OCI-M1 (cell line): Measurements from ENCODE around the gene SYT4.
A peak's percentile ranks its signal among the peaks of the same experiment; 100 is the strongest.
"Not testable (repeated sequence)": the region's sequence is repeated elsewhere in the genome, so short reads cannot be mapped to it uniquely, and the experiment has no call there.

Experiments used
- DNase-seq: peaks from one replicate; lab custom pipeline; 2025; lab: John Stamatoyannopoulos, UW

SYT4 gene, protein sequence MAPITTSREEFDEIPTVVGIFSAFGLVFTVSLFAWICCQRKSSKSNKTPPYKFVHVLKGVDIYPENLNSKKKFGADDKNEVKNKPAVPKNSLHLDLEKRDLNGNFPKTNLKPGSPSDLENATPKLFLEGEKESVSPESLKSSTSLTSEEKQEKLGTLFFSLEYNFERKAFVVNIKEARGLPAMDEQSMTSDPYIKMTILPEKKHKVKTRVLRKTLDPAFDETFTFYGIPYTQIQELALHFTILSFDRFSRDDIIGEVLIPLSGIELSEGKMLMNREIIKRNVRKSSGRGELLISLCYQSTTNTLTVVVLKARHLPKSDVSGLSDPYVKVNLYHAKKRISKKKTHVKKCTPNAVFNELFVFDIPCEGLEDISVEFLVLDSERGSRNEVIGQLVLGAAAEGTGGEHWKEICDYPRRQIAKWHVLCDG

DNA sequence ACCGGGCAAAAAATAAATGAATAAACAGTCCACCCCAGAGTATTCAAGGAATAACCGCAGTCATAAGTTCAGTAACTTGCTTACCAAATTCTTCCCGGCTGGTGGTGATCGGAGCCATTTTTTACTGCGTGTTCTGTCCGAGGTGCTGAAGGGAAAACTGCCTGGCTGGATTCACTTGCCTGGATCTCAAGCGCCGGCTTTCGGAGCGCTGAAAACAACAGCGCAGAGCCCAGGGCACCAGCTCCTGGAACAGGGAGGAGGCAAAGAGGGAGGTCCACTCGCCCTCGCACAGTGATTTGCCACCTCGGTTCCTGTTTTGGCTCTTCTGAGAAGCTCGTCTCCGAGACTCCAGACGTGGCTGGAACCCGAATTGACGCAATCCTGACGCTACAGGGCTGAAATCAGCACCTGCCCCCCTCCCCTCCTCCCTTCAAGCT, at the start of gene SYT4:
TSS of gene SYT4 (minus strand) at position 327 of the 437 bp plus-strand sequence. CDS start at position 118, 209 bp downstream.
- DNase-seq = peak; percentile 67

DNA sequence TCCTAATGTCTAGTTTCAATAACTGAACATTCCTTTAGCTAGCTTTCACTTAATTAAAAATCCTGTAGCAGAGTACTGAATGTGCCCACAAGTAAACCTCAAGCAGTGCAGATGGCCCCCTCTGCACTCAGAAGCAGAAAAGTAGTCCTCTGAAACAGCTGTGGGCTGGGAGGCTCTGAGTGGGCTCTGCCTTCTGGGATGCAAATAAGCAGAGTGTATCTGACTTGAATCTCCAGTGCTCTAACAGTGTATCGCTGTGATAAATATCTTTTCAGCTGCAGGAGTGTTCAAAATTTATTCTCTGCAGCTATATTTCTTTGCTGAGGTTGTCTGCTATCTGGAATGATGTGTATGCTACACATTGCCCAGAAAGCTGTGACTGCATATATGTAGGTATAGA, 44.8 kb upstream of the SYT4 start:
- no peak for DNase-seq

DNA sequence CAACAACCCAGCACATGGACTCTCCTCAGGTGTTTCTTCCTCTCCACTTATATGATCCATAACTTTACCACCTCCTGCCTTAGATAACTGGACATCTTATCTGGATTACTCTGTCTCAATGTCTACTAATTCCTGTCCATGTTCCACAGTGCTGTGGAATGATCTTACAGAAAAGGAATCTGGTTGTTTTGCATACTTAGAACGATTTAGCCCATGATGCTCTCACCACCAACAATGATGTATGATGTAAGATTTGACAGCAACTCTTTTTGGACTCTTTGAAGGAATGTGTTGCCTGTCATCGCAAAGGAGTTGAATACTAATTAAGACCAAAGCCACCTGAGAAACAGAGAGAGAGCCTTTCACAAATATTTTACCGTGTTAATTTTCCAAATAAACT, 37.7 kb upstream of the SYT4 start:
- DNase-seq = no peak

DNA sequence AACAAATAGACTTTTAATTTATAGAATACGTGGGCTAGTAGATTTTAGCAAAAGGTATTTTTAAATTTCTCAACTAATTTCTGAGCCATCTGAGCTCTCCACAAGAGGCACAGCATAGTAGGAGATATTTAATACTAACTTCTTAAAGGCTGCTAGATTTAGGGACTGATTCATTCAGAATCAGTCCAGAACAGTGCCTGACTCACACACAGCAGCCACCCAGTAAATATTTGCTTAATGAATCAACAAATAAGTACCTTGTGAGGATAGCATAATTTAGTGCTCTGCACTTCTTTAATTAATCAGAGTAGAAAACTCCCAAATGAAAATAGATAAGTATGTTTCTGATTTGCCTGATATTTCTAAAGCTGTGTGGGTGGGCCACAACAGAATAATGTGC, 35.6 kb upstream of the SYT4 start:
- no peak for DNase-seq

GRCh38 chr18:43310239-43310638, 32.9 kb upstream of the SYT4 start:
- DNase-seq = no peak

DNA sequence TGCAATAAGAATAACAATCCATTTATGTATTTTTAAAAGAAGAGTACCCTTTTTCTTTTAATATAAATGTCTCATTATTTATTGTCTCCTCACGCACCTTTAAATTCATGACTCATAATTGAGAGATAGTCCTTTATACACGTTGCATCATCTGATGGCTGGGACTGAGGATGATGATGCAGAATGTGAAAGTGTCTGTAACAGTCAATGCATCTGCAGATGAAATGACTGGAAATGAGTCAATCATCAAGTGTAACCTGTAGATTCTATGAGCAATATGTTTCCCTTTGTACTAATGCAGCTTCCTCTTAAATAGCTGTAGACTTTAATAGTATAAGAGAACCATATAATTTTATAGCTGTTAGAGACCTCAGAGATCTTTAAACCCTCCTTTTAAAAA, 26.1 kb upstream of the SYT4 start:
- DNase-seq = peak; percentile 57

DNA sequence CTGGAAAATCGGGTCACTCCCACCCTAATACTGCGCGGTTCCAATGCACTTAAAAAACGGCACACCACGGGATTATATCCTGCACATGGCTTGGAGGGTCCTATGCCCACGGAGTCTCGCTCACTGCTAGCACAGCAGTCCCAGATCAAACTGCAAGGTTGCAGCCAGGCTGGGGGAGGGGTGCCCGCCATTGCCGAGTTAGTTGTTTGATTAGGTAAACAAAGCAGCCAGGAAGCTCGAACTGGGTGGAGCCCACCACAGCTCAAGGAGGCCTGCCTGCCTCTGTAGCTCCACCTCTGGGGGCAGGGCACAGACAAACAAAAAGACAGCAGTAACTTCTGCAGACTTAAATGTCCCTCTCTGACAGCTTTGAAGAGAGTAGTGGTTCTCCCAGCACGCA, 8.9 kb upstream of the SYT4 start:
- not testable (repeated sequence) for DNase-seq

DNA sequence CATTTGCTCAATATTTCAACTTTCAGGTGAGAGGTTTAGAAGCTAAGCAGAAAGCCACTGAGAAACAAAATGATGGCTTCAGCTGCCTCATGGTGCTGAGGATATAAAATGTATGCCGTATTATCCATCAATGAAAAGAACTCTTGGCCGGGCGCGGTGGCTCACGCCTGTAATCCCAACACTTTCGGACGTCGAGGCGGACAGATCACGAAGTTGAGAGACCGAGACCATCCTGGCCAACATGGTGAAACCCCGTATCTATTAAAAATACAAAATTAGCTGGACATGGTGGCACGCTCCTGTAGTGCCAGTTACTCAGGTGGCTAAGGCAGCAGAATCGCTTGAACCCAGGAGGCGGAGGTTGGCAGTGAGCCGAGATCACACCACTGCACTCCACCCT, 6.0 kb upstream of the SYT4 start:
- no peak for DNase-seq

GRCh38 chr18:43279015-43279744, 1.9 kb upstream of the SYT4 start:
- DNase-seq = peak; percentile 78

GRCh38 chr18:43278355-43278754, 1.1 kb upstream of the SYT4 start:
- DNase-seq = no peak

GRCh38 chr18:43276491-43276890, 799 bp downstream of the SYT4 start:
- DNase-seq = no peak

GRCh38 chr18:43275546-43275945, 1.7 kb downstream of the SYT4 start:
- no peak for DNase-seq

DNA sequence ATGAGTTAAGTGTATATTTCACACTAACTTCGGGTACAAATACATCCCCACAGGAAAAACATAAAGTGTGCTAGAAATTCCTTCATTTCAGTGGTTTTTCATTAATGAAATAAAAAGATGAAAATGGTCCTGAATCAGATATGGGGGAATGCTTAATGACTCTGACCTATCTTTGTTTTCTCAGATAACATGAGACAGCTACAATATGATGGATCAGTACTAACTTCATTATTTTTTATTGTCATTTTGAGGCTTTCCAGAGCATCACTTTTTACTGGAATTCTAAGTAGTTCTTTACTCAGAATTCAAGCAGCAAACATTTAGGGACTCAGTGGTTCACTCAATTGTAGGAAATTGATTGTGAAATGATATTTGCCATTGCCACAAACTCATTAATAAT, 2.8 kb downstream of the SYT4 start:
- no peak for DNase-seq

GRCh38 chr18:43271593-43272432, 5.5 kb downstream of the SYT4 start:
- DNase-seq = peak; percentile 77

DNA sequence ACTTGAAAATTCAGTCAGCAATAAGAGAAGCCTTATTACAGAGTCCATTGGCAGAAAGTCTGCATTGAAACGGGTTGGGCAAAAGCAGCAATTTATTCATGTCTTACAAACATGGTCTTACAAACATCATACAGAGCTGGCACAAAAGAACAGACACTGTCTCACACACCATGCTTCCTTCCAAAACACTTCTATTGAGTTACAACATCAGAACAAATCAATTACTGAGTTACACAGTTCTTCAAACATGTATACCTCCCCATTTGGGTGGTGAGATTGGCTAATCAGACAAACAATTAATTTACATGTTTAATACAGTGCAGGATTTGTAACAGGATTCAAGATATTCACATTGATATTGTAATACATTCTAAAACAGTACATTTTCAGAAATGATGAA, 9.5 kb downstream of the SYT4 start:
- no peak for DNase-seq

- DNase-seq = no peak
Observed at GRCh38 chr18:43265465-43265864, 11.8 kb downstream of the SYT4 start.

GRCh38 chr18:43248610-43249249, 28.6 kb downstream of the SYT4 start:
- DNase-seq = no peak

GRCh38 chr18:43247944-43248343, 29.3 kb downstream of the SYT4 start:
- no peak for DNase-seq

DNA sequence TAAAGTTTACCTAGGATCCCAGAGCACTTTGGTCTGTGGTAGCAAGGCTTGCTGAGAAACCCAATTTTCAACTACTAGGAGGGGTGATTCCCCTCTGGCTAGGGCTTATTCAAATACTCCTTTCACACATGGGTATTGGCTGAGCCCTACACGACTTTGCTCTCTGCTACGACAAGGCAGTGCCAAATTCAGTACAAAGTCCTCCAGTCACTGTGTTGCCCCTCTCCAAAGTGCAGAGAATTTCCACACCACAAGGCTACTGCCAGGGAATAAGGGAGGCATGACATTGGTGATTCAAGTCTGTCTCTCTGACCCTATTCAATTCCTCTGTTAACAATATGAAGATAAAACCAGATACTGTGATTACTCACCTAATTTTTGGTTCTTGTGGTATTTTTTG, 38.9 kb downstream of the SYT4 start:
- no peak for DNase-seq

DNA sequence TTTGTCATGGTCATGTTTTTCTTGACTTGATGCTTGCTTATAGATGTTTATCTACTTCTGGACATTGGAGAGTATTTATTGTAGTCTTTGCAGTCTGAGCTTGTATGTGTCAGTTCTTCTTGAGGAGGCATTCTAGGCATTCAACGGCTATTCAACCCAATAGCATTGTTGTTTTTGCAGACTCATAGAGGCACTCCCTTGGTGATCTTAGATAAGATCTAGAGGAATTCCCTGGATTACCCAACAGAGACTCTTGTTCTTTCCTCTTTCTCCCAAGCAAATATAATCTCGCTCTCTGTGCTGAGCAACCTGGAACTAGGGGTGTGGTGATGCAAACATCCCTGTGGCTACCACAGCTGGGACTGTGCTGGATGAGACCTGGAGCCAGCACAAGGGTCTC, 40.4 kb downstream of the SYT4 start:
- no peak for DNase-seq

DNA sequence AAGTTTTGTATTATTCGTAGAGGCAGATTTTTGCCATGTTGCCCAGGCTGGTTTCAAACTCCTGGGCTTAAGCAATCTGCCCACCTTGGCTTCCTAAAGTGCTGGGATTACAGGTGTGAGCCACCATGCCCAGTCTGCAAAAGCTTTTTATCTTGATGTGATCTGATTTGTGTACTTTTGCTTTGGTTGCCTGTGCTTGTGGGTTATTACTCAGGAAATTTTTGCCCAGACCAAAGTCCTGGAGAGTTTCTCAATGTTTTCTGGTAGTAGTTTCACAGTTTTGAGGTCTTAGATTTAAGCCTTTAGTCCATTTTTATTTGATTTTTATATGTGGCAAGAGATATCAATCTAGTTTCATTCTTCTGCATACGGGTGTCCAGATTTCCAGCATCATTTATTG, 42.4 kb downstream of the SYT4 start:
- DNase-seq = no peak

DNA sequence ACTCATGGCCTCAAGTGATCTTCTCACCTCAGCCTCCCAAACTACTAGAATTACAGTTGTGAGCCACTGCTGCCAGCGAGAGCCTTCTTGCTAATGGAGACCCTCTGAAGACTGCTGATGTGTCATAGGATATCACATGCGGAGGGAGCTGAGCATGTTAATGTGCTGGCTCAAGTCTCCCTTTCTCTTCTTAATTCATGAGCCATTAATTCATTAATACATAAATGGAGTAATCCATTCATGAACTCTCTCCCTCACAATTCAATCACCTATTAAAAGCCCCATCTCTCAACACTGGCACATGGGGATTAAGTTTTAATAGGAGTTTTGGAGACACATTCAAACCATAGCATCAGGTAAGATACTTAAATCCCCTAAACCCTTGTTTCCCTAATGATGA, 54.8 kb downstream of the SYT4 start:
- no peak for DNase-seq
